Stimulated activated CD4-positive, alpha-beta T cell treated with anti-CD3 and anti-CD28 coated beads, Interleukin-12 subunit alpha, Interleukin-12 subunit beta, amount 100 ng/mL, for 4 hours (primary cell): ENCODE data around the gene FYN.
A peak's percentile ranks its signal among the peaks of the same experiment; 100 is the strongest.
"Not testable (repeated sequence)": the region's sequence is repeated elsewhere in the genome, so short reads cannot be mapped to it uniquely, and the experiment has no call there.

ENCODE experiments used
- DNase-seq: peaks from one replicate; pipeline ENCODE4 v3.0.0-alpha.2; 2020

FYN gene

GRCh38 chr6:111850295-111850937, 22.8 kb downstream of the FYN start:
- no peak for DNase-seq

- no peak for DNase-seq
These were observed 24.0 kb downstream of the FYN start for GRCh38 chr6:111849298-111849697.

GRCh38 chr6:111848262-111848812, 24.9 kb downstream of the FYN start:
- no peak for DNase-seq

GRCh38 chr6:111846492-111847409, 26.5 kb downstream of the FYN start:
- DNase-seq: no peak

GRCh38 chr6:111846066-111846465, 27.2 kb downstream of the FYN start:
- DNase-seq: no peak

- no peak for DNase-seq
These were observed 27.8 kb downstream of the FYN start for GRCh38 chr6:111845441-111845871.

GRCh38 chr6:111844921-111845320, 28.3 kb downstream of the FYN start:
- no peak for DNase-seq

GRCh38 chr6:111844376-111844775, 28.9 kb downstream of the FYN start:
- DNase-seq: no peak

GRCh38 chr6:111843347-111844147, 29.7 kb downstream of the FYN start:
- DNase-seq: no peak

GRCh38 chr6:111842891-111843290, 30.4 kb downstream of the FYN start:
- DNase-seq: no peak

GRCh38 chr6:111842271-111842822, 30.9 kb downstream of the FYN start:
- no peak for DNase-seq

- no peak for DNase-seq
These were observed 31.4 kb downstream of the FYN start for GRCh38 chr6:111841822-111842221.

- no peak for DNase-seq
These were observed 32.4 kb downstream of the FYN start for GRCh38 chr6:111840803-111841202.

GRCh38 chr6:111838749-111839484, 34.3 kb downstream of the FYN start:
- DNase-seq: no peak

- peak; percentile 41 for DNase-seq
These were observed 35.4 kb downstream of the FYN start for GRCh38 chr6:111837641-111838500.

GRCh38 chr6:111837007-111837406, 36.2 kb downstream of the FYN start:
- DNase-seq: no peak

GRCh38 chr6:111835807-111836206, 37.4 kb downstream of the FYN start:
- DNase-seq: no peak

GRCh38 chr6:111835398-111835797, 37.9 kb downstream of the FYN start:
- DNase-seq: not testable (repeated sequence)

GRCh38 chr6:111834356-111834755, 38.9 kb downstream of the FYN start:
- DNase-seq: no peak

- no peak for DNase-seq
These were observed 40.3 kb downstream of the FYN start for GRCh38 chr6:111832833-111833418.

GRCh38 chr6:111831408-111831807, 41.8 kb downstream of the FYN start:
- no peak for DNase-seq
